NB4 (cell line): Measurements from ENCODE around the gene TMEM94.

Experiments used
- MYC ChIP-seq: IDR thresholded peaks from 2 replicates; pipeline ENCODE4 v1.6.1; 2011; ENCODE audit warnings: low read depth, low read length
- POLR2A ChIP-seq: IDR thresholded peaks from 2 replicates; pipeline ENCODE4 v1.6.1; 2011; ENCODE audit warnings: mild to moderate bottlenecking; ENCODE audit not compliant: insufficient read length; ENCODE audit errors: extremely low read depth
- TF ChIP-seq, protein P1 (sequence below): IDR thresholded peaks from one replicate; pipeline ENCODE4 v1.5.1; 2012; ENCODE audit warnings: low read depth, low read length

DNA sequence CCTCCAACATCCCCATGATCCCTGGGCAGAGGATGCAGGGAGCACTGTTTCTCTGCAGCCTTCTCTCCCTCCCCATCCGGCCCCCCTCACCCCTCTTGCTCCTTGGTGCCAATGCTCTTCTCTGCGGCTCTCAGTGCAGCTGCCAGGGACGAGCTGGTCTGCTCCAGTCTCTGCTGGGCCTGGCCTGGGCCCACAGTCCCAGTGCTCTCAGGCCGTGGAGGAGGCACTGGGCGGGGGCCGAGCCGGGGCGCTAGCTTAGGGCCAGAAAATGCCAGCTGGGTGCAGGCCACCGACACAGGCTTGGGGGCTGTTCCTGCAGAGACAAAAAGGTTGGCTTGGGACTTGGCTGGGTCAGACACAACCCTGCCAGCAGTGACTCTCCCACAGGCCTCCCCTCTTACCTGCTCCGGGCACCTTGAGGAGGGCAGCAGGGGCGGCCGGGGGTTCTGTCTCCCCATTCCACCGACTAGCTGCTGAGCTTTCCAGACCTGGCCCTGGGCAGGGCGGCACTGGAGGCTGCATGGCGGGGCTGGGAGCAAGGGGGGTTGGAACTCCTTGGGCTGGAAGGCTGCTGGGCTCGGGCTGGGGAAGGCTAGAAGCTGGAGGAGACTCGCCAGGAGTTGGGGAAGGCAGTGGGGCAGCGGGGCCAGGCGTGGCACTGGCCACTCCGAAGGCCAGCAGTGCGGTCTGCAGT lies 45.1 kb downstream of the TMEM94 start:
- TF ChIP-seq, protein P1, sequence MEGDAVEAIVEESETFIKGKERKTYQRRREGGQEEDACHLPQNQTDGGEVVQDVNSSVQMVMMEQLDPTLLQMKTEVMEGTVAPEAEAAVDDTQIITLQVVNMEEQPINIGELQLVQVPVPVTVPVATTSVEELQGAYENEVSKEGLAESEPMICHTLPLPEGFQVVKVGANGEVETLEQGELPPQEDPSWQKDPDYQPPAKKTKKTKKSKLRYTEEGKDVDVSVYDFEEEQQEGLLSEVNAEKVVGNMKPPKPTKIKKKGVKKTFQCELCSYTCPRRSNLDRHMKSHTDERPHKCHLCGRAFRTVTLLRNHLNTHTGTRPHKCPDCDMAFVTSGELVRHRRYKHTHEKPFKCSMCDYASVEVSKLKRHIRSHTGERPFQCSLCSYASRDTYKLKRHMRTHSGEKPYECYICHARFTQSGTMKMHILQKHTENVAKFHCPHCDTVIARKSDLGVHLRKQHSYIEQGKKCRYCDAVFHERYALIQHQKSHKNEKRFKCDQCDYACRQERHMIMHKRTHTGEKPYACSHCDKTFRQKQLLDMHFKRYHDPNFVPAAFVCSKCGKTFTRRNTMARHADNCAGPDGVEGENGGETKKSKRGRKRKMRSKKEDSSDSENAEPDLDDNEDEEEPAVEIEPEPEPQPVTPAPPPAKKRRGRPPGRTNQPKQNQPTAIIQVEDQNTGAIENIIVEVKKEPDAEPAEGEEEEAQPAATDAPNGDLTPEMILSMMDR = no peak
- TF ChIP-seq POLR2A (no peak), MYC (no peak)
